H4 (cell line): Measurements from ENCODE around the gene OR7E24. TPM values are rescaled to one million over a fixed set of nuclear protein-coding genes. Genes with fewer than 3 reads are reported as not detected.
"Not testable (repeated sequence)": the region's sequence is repeated elsewhere in the genome, so short reads cannot be mapped to it uniquely, and the experiment has no call there.

Source experiments
- DNase-seq: peaks from one replicate; pipeline ENCODE4 v3.0.0-alpha.2; 2015; ENCODE audit warnings: low spot score
- total RNA-seq: library from RNA; depleted of rRNA; stranded (reverse); fragments of >200 nt; shearing (Covaris generic); gene quantifications from 2 replicates; pipeline ENCODE4 v1.2.3, GENCODE V29; 2014; rRNA removed

OR7E24 gene
- not detected in 2 replicates for total RNA-seq

DNA sequence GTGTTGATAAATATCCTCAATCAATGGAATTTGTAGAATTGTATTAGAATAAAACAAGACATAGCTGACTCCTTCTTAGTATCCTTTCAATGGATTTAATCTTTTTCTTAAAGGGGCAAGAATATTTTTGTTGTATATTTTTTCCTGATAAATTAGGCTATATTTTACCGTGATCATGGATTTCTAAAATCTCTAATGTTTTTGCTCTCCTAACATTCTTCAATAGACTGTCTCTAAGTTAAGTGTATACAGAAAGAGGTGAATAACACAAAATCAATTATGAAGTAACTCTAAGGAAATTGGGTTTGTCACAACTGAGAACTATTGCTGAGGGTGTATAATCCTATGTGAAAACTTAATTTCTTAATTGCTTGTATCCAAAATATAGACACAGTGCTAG is at the start of gene OR7E24:
Gene OR7E24 (plus strand): TSS at position 301 of the 400 bp plus-strand sequence. CDS start 114 bp downstream, outside the sequence.
- no peak for DNase-seq

GRCh38 chr19:9205501-9206113 is 45.1 kb upstream of the OR7E24 start:
- DNase-seq, result peak; percentile 39

- DNase-seq, result no peak
Observed at GRCh38 chr19:9219489-9219888, 31.2 kb upstream of the OR7E24 start, which contains the start of gene OR7D4. Gene OR7D4 (minus strand): TSS chr19:9219589. CDS start chr19:9214837, 4,752 bp downstream.

- DNase-seq, result no peak
Observed at GRCh38 chr19:9251236-9251635, 506 bp downstream of the OR7E24 start.

DNA sequence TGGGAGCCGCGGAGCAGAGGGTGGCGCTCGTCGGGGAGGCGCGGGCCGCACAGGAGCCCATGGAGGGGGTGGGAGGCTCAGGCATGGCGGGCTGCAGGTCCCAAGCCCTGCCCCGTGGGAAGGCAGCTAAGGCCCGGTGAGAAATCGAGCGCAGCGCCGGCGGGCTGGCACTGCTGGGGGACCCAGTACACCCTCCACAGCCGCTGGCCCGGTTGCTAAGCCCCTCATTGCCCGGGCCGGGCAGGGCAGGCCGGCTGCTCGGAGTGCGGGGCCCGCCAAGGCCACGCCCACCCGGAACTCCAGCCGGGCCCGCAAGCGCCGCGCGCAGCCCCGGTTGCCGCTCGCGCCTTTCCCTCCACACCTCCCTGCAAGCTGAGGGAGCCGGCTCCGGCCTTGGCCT is 32.8 kb downstream of the OR7E24 start:
- DNase-seq, result not testable (repeated sequence)

GRCh38 chr19:9289231-9289884 is 38.6 kb downstream of the OR7E24 start:
- DNase-seq, result no peak

- DNase-seq, result no peak
Observed at GRCh38 chr19:9295411-9295849, 44.7 kb downstream of the OR7E24 start.

DNA sequence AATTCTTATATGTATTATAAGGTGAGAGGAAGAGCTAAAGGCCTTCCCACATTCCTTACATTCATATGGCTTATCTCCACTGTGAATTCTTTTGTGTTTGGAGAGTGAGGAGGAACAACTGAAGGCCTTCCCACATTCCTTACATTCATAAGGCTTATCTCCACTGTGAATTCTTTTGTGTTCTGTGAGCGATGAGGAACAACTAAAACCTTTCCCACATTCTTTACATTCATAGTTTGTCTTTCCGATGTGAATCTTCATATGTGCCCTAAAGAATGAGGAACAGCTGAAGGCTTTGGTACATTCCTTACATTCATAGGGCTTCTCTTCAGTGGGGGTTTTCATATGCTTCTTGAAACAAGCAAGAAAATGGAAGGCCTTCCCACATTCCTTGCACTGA is 45.6 kb downstream of the OR7E24 start:
- no peak for DNase-seq

Other genes starting within 250 kb of the OR7E24 start
- gene MUC16, start 240.5 kb upstream of the OR7E24 start, total RNA-seq, result not detected in 2 replicates
- not detected in 2 replicates for gene OR1M1, start 163.9 kb upstream of the OR7E24 start, total RNA-seq
- not detected in 2 replicates for gene OR7G2, start 143.5 kb upstream of the OR7E24 start, total RNA-seq
- not detected in 2 replicates for gene OR7G1, start 135.2 kb upstream of the OR7E24 start, total RNA-seq
- not detected in 2 replicates for gene OR7G3, start 124.0 kb upstream of the OR7E24 start, total RNA-seq
- gene ZNF317, start 110.5 kb upstream of the OR7E24 start, total RNA-seq, result 14.1 and 24.3 TPM in 2 replicates
- not detected in 2 replicates for gene OR7D2, start 72.0 kb upstream of the OR7E24 start, total RNA-seq
- not detected in 2 replicates for gene OR7D4, start 31.3 kb upstream of the OR7E24 start, total RNA-seq
- 8.9 and 21.8 TPM in 2 replicates for gene ZNF699, start 58.9 kb downstream of the OR7E24 start, total RNA-seq
- 6.8 and 15.9 TPM in 2 replicates for gene ZNF559, start 73.2 kb downstream of the OR7E24 start, total RNA-seq
- gene ZNF177, start 112.1 kb downstream of the OR7E24 start, total RNA-seq, result 1.0 and 4.4 TPM in 2 replicates
- gene ZNF266, start 184.6 kb downstream of the OR7E24 start, total RNA-seq, result 8.3 and 11.8 TPM in 2 replicates
- gene ZNF560, start 247.7 kb downstream of the OR7E24 start, total RNA-seq, result 0.02 TPM in 1 of 2 replicates, not detected in the other